HG03565 (cell line): ENCODE data around the gene CPED1.
"Not testable (repeated sequence)": the region's sequence is repeated elsewhere in the genome, so short reads cannot be mapped to it uniquely, and the experiment has no call there.

Experiments used
- ATAC-seq: cut with Tn5 transposase; IDR thresholded peaks from one replicate; pipeline ENCODE4 v1.9.1; 2021; ENCODE audit warnings: mild to moderate bottlenecking, moderate library complexity; ENCODE audit not compliant: unreplicated experiment

The CPED1 gene

DNA sequence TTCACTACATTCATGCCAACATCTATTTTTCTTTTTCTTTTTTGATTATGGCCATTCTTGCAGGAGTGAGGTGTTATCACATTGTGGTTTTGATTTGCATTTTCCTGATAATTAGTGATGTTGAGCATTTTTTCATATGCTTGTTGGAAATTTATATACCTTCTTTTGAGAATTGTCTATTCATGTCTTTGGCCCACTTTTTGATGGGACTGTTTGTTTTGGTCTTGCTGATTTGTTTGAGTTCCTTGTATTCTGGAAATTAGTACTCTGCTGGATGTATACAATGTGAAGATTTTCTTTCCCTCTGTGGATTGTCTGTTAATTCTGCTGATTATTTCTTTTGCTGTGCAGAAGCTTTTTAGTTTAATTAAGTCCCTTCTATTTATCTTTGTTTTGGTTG, 48.3 kb downstream of the CPED1 start:
- not testable (repeated sequence) for ATAC-seq

DNA sequence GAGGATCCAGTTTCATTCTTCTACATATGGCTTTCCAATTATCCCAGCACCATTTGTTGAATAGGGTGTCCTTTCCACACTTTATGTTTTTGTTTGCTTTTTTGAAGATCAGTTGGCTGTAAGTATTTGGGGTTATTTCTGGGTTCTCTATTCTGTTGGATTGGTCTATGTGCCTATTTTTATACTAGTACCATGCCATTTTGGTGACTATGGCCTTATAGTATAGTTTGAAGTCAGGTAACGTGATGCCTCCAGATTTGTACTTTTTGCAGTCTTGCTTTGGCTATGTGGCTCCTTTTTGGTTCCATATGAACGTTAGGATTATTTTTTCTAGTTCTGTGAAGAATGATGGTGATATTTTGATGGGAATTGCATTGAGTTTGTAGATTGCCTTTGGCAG, 48.8 kb downstream of the CPED1 start:
- not testable (repeated sequence) for ATAC-seq

DNA sequence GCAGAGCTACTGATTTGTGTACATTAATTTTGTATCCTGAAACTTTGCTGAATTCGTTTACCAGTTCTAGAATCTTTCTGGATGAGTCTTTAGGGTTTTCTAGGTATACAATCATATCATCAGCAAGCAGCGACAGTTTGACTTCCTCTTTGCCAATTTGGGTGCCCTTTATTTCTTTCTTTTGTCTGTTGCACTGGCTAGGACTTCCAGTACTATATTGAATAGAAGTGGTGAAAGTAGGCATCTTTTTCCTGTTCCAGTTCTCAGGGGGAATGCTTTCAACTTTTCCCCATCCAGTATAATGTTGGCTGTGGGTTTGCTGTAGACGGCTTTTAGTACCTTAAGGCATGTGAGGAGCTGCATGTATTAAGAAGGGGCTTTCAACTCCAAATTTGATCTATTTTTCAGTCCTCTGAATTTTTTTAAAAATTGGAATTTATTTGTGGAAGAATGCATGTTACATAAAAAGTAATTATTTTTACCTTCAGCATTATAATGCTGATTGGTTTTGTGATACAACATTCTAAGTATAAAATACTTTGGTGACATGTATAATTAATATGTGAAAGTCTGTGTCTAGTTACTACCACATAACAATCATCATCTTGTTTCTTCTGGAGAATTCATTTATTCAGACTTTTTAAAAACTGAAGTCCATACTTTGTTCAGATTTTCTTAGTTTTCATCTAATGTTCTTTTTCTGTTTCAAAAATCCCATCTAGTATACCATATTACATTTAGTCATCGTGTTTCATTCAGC, 49.6 kb downstream of the CPED1 start:
- no peak for ATAC-seq

DNA sequence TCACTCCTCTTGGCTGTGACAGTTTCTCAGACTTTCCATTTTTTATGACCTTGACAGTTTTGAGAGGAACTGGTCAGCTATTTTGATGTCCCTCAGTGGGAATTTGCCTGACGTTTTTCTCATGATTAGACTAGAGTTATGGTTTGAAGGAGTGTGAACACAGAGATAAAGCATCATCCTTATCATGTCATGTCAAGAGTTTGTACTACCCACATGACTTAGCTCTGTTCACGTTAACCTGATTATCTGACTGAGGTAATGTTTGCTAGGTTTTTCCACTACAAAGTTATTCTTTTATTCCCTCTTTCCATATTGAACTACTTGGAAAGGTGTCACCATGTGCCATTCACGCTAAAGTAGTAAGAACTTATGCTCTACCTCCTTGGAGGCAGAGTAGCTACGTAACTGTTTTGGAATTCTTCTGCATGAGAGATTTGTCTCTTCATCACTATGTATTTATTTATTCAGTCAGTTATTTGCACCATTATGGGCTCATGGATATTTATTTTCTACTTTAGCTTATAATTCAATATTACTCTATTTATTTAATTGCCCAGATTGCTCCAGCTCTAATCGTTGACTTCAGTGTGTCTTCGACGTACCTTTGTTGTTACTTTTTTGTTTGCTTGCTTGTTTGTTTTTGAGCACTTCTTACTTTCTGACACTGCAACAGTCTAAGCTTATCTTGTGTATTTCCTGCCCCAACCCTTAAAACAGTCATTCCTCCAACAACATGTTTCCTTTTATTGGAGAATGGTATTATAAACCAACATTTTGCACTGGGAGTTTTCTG, 50.4 kb downstream of the CPED1 start:
- ATAC-seq = no peak

DNA sequence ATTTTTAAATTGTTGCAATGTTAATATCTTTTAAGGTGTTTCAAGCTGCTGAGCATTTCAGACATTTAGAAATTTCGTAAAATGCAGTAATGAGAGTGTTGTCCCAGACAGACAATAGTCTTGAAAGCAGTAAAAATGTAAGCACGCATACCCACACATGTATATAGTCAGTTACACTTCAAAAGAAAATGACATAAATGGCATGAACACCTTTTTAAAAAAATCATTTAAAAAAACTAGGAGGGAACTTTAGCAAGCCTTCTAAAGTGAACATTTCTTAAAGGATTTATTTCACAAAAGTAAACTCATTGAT, 51.0 kb downstream of the CPED1 start:
- no peak for ATAC-seq

DNA sequence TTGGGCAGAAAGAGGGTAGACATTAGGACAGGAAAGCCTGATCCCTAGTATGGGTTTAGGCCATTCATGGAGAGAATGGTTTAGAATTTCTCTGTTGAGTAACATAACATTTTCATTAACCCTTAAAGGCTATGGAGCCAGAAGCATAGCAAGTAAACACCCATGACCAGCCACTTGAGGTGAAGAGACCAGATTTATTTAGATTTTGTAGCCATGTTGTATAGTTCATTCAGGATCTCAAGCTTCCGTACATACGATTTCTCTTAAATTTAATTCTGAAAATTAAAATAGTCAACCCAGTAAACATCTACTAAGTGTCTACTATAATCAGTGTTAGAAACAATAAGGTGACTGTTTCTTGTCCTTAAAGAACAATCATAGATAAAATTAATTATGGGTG, 51.5 kb downstream of the CPED1 start:
- no peak for ATAC-seq

DNA sequence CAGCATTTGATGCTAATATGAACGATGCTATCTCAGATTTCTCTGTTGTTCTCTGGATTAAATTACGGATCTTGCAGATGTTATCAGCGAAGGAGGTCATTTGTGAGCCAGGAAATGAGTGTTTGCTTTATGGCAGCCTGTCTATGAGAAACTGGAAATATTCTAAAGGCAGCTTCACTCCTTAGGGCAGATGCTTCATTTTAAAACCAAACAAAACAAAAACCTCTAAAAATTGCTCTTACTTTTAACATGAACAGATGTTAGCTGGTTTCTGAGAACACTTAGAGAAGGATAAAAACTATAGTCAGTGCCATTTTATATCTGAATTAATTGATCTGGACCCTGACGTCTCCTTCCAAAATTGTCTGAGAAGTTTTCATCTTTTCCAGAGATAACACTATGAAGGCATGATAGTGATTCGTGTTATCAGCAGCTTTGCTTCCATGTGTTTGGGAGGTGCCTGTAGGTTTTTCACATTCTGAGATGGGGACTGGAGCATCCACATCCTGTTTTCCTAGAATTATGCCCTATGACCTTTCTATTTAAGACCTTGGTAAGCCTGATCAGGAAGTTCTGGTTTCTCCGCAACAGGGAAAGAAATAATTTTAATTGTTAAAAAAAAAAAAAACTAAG, 53.1 kb downstream of the CPED1 start:
- no peak for ATAC-seq

DNA sequence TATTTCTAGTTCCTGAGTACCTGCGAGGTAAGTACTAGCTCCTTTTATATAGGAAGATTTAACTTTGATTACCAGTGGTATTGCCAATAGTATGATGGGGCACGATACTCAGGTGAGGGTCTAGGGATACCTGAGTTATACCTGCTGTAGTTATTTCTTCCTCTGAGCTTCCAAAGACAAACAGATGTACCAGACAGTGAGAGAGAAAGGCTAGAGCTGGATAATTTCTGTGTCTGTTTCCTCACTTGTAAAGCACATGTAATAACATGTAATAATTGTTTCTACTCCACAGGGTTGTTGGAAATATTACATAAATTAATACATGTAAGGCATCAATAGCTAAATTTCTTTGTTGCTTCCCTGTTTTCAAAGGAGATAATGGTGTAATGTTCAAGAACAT, 53.7 kb downstream of the CPED1 start:
- ATAC-seq = no peak

DNA sequence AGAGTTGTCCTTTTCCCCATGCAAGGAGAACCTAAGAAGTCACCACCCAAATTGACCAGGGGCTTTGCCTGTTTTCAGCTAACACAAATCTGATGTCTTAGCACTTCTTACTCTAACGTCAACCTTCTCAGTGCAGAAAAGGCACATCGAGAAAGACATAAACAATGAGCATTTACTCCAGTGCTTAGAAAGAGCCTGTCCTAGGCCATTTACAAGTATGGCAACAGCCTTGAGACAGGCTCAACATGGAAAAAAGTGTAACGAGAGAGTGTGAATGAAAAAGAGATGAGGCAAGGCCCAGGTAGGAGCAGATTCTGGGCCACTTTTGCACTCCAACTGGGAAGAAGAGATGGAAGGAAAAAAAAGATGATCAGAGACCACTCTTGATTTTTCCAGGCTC, 54.4 kb downstream of the CPED1 start:
- ATAC-seq = no peak

DNA sequence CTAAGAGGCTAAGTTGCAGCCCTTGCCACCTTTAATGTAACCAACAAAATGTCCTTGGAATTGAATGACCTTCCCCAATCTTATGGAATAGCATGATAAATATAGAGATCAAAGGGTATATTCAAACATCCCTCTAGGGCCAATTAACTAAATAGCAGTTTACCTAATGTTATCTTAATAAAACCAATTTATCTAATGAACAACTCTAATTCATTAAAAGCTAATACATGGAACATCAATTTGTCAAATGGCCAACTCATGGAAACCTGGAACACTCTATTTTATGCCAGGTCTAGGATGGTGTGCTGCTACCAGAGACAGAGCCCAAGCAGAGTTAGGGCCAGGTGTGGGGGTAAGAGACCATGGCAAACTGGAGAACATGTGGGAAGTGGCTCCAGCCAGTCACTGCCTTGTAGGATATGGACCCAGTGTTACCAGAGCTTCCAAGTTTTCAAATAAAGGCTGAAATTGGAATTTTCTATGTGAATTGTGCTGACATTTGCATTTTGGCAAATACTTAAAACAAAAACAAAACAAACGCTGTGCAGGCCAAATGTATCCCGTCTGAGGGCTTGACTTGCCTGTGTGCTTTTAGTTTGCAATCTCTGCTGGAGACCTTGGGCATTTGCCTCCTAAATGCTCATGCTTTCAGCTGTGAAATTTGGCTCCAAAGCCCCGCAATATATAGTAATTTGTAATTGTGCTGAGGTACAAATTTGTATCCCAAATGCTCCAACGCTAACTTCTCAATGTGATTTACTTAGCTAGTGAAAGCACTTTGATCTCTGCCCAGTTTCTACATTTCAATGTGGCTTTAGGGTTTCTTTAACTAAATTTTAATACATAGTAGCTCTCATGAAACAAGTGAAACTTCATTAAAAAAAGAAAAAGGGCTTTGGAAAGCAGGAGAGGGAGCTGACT, 55.1 kb downstream of the CPED1 start:
- ATAC-seq = no peak

DNA sequence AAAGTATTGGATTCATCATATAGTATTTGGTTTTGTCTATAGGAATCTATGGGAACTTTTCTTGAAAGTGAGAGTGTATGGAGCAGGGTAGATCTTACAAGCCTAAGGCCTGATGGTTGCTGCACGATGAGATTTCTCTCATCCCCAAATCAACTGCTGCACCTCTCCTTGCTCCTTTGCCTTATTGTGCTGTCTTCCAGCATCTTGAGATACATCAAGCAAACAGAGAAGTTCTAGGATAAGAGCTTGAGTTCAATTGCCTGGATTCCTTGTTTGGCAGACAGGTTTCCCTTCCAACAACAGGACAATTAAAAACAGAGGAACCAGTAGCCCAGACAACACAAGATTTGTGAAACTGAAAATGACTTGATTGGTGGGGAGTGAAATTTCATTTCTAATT, 56.6 kb downstream of the CPED1 start:
- ATAC-seq = no peak

DNA sequence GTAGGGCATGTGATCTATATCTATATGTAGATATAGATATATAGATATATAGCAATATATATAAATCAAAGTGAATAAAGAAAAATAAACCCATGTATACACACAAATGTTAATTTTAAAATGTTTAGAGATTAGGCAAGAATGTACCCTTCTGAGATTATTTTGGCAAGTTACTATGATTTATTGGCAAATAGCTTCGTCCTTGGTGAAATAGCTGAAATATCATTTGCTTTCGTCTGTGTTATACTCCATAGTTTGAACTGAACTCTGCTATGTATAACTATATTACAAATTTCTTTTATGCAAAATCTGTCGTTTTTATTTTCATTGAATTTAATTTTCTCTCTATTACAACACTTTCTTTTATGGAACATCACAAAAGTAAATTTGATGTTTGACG, 57.5 kb downstream of the CPED1 start:
- no peak for ATAC-seq

DNA sequence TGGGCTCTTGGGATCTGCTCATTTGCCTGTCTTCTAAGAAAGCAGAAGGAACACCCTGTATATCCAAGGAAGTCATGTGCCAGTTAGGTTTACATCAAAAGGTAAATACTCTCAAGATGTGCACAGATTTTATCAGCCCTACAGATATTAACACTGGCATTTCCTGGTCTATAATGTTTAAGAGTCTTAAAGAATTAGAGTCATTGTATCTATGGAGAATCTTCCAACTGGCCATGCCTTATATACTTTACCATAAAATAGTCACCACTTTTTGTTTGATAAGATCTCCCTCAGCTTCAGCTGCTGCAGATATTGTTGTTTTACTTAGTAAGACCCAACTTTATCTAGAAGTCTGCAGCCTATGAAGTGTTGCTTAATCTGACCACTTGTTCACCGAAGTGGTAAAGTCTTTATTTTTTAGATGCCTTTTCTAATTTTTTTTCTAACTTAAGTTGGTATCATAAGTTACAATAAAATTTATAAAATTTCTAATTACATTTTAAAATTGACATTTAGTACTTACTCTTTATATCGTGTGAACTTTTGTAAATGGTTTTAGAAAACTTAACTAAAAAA, 58.5 kb downstream of the CPED1 start:
- no peak for ATAC-seq

DNA sequence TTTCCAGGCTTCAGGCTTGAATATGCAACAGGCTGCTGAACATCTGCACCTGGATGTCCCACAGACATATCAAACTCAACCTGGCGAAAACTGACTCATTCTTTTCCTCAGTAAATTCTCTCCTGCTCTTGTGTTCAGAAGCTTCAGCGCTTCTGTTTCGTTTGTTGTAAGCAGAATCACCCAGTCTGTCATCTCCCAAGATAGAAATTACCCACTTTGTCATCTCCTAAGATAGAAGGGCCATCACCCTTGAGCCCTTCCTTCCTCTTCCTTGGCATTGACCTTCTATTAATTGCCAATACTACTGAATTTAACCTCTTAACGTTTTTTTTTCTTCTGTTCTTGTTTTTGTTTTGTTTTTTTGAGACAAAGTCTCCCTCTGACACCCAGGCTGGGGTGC, 59.7 kb downstream of the CPED1 start:
- ATAC-seq = no peak

DNA sequence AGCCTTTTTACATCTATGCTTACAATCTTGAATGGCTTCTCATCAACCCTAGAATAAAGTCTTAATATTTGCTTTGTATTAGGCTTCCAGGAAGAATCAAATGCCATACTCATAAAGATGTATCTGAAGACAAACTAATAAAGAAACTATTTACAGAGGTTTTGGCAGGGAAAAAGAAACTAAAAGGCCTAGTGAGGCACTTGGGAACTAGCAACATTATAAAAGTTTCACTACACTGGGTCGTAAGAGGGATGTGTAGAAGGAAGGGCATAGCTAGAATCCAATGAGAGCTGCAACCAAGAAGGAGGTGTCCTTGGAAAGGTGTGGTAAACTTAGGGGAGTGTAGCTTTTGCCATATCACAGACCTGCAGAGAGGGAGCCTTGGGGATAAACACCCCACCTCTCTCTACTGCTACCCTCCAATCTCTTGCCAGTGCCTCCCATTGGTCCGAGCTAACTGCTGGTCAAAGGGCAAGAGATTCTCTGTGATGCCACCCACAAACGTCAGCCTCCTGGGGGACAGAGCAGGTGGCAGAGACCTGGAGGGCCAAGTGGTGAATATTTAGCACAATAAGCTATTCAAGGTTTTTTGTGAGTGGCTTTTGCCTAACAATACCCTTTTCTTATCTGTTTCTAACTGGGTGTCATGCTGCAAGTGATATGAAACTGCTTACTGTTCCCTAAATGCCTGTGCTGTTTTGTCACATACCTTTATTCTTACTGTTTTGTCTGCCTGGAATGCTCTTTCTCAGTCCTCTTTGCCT, 60.7 kb downstream of the CPED1 start:
- no peak for ATAC-seq

DNA sequence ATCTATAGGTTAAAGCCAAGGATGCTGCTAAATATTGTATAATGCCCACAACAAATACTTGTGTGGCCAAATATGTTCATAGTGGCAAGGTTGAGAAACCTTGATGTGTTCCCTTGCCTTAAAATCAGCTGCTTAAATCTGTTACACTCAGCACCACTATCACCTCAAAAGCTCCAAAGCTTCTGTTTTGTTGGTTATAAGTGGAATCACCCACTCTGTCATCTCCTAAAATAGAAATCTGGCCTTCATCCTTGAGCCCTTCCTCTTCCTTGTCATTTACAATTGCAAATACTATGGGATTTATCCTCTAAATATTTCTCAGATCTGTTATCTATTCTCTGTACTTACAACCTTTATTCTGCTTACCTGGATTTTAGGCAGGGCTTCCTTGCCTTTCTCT, 61.4 kb downstream of the CPED1 start:
- ATAC-seq = no peak

DNA sequence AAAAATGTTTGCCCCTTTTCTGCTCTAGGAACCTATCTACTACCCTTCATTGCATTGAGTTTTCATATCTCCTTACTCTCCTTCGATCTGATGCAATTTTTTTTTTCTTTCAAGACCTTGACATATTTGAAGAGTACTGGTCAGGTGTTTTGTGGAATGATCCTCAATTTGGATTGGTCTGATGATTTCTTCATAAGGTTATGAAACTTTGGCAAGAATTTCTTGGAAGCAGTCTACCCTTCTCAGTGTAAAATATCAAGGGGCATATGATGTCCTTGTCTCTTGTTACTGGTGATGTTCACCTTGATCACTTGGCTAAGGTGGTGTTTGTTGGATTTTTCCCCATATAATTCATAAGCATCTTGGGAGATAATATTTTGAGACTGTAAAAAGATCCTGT, 64.7 kb downstream of the CPED1 start:
- no peak for ATAC-seq

DNA sequence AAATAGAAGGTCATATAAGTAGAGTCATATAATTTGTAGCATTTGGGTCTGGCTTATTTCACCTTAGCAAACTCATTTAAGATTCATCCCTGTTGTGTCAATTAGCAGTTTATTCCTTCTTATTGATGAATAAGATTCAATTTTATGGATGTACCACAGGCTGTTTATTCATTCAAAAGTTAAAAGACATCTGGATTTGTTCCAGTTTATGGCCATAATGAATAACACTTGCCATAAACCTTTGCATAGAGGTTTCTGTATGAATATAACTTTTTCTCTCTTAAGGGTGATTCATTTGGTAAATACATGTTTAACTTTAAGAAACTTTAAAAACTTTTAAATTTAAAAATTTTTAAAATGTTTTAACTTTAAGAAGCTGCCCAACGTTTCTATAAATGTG, 66.4 kb downstream of the CPED1 start:
- no peak for ATAC-seq

DNA sequence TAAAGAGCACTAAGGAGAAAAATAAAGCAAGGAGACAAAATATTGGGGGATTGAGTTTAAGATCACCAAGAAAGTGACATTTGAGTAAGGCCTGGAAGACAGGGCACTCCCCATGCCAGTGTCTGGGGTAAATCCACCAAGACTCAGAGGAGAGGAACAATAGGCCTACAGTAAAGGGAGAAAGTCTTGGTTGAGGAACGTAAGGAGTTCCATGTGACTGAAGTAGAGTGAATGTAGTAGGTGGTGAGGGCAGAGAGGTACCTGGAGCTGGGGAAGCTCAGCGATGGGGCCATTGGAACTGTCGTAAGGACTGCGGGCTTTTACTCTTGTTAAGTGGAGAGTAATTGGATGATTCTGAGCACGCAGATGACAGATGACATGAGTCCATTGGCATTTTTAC, 69.4 kb downstream of the CPED1 start:
- ATAC-seq = no peak

DNA sequence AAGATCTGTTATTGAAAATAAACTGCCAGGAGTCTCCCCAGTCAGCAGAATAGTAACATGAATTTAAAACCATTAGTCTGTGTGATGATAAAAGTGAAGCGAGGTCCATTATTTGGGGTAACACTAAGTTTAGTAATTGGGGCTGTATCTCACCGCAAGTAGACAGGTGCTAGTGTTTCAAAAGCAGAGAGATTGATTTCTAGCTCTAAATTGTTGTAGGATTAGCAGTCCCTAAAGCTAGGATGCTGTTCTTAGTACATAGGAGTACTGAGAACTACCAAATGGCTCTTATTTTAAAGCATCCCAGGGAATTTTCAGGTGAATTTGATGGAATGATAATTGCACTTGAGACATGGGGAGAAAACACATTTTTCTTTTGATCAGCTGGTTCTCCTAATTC, 70.5 kb downstream of the CPED1 start:
- ATAC-seq = no peak
